Stimulated activated CD4-positive, alpha-beta T cell treated with anti-CD3 and anti-CD28 coated beads, Interleukin-1b, Interleukin-23, amount 100 ng/mL, for 24 hours (primary cell): ENCODE results near the gene SIX1.

Source experiments
- DNase-seq, 4 experiments: peaks; one replicate each; pipeline ENCODE4 v3.0.0-alpha.2; 2020; ENCODE audit warnings: low read depth in 4 of 4, low spot score in 1 of 4

SIX1 gene

DNA sequence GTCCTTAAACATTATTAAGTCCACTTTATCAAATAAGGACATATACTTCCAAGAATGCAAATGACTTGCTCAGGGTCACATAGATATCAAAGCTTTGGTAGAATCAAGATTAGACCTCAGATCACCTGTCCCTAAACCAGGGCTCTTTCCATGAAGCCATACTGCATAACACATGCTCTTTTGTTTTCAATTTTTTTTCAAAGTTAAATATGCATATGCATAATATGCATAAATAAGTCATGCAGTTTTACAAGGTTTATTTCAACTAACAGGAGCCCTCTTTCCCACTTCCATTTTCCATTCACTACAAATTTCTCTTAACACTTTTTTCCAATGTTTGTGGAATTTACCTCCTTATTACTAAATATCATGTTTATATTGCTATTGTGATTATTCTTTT, 53.1 kb downstream of the SIX1 start:
- DNase-seq: no peak

GRCh38 chr14:60594062-60594461, 55.2 kb downstream of the SIX1 start:
- DNase-seq: no peak
